Endothelial cell of umbilical vein (primary cell): ENCODE results near the gene XRCC4.

Source experiments
- EZH2 ChIP-seq: IDR thresholded peaks from 2 replicates; pipeline ENCODE4 v1.6.1; 2012; ENCODE audit warnings: borderline replicate concordance, low read depth, mild to moderate bottlenecking, moderate library complexity, low read length, inconsistent platforms; ENCODE audit not compliant: severe bottlenecking
- JUN ChIP-seq: IDR thresholded peaks from 2 replicates; pipeline ENCODE4 v1.6.1; 2011; ENCODE audit warnings: borderline replicate concordance, low read depth; ENCODE audit not compliant: insufficient read length, insufficient read depth
- POLR2A ChIP-seq: IDR thresholded peaks from 2 replicates; pipeline ENCODE4 v1.6.1; 2012; ENCODE audit warnings: low read depth, mild to moderate bottlenecking, control low read depth, low read length
- POLR2AphosphoS5 ChIP-seq: IDR thresholded peaks from 2 replicates; pipeline ENCODE4 v1.6.1; 2012; ENCODE audit warnings: low read depth, mild to moderate bottlenecking, control low read depth, low read length, moderate library complexity; ENCODE audit not compliant: insufficient read depth
- TF ChIP-seq, protein P1 (sequence below), 2 donors: IDR thresholded peaks; 1 replicate in 1 of 2; 2 replicates in 1 of 2; pipeline ENCODE4 v1.5.1; 2011; ENCODE audit warnings: low read length in 2 of 2, mild to moderate bottlenecking in 2 of 2, moderate library complexity in 2 of 2, control low read depth in 1 of 2, inconsistent platforms in 1 of 2, low read depth in 1 of 2; ENCODE audit not compliant: insufficient read depth in 1 of 2; ENCODE audit errors: extremely low read depth in 1 of 2
- TF ChIP-seq, protein P2 (sequence below): IDR thresholded peaks from 2 replicates; pipeline ENCODE4 v1.6.1; 2011; ENCODE audit not compliant: insufficient read depth, insufficient read length

DNA sequence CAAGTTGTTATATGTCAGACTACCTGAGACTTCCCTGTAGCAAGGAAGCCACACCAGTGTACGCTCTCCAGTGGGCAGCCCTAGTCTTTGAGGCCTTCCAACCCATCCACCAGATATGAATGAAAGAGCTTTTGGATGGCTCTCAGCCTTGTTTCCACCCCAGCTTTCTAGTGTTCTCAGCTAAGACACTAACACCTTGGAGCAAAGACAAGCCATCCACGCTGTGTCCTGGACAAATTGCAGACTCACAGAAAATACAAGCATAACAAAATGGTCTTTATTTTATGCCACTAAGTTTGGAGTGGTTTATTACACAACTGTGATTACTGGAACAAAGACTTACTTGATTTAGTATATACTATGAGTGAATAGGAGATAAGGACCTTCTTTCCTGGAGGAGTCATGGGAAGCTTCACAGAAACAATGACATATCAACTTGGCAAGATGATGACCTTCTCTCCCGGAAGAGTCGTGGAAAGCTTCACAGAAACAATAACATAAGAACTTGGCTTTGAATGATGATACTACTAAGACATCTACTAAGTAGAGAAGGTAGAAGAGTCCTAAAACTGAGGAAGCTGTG, 260.2 kb downstream of the XRCC4 start:
- TF ChIP-seq, protein P1, sequence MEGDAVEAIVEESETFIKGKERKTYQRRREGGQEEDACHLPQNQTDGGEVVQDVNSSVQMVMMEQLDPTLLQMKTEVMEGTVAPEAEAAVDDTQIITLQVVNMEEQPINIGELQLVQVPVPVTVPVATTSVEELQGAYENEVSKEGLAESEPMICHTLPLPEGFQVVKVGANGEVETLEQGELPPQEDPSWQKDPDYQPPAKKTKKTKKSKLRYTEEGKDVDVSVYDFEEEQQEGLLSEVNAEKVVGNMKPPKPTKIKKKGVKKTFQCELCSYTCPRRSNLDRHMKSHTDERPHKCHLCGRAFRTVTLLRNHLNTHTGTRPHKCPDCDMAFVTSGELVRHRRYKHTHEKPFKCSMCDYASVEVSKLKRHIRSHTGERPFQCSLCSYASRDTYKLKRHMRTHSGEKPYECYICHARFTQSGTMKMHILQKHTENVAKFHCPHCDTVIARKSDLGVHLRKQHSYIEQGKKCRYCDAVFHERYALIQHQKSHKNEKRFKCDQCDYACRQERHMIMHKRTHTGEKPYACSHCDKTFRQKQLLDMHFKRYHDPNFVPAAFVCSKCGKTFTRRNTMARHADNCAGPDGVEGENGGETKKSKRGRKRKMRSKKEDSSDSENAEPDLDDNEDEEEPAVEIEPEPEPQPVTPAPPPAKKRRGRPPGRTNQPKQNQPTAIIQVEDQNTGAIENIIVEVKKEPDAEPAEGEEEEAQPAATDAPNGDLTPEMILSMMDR (IDR thresholded peaks at IDR 0.05; ENCODE audit: extremely low read depth in 1 of 2, insufficient read depth in 1 of 2, low read depth in 1 of 2, low read length in 2 of 2): no peak
- TF ChIP-seq POLR2AphosphoS5 (no peak), POLR2A (no peak), EZH2 (no peak), JUN (no peak)
- TF ChIP-seq, protein P2, sequence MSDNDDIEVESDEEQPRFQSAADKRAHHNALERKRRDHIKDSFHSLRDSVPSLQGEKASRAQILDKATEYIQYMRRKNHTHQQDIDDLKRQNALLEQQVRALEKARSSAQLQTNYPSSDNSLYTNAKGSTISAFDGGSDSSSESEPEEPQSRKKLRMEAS: no peak
